Panc1 (cell line): ENCODE results near the gene POC5. TPM values are rescaled to one million over a fixed set of nuclear protein-coding genes. Genes with fewer than 3 reads are reported as not detected.

ENCODE experiments used
- ATAC-seq: fragments of 200-7000 bp; cut with Tn5 transposase; 2 replicates; pipeline ENCODE4 v1.9.1; 2020; ENCODE audit warnings: mild to moderate bottlenecking, moderate library complexity
- BruUV-seq: library from RNA; stranded (reverse); fragments of 400-500 nt; replicated peaks from 2 replicates; lab custom pipeline; 2021; lab: Mats Ljungman, UMichigan
- CTCF ChIA-PET: fragments of 300-600 bp; sonication (Branson Sonifier 250); formaldehyde crosslinking; loops from one replicate; lab custom pipeline; 2022; ENCODE audit warnings: antibody characterized with exemption; lab: Charles Lee
- POLR2A ChIA-PET: fragments of 300-600 bp; sonication (Branson Sonifier 250); formaldehyde crosslinking; loops from one replicate; lab custom pipeline; 2022; ENCODE audit warnings: antibody characterized with exemption; lab: Charles Lee
- DNase-seq: peaks from one replicate; pipeline ENCODE4 v3.0.0-alpha.2; 2010; ENCODE audit warnings: low read depth, low spot score
- H3K27ac ChIP-seq: 2 replicates; pipeline ENCODE4 v1.5.1; 2011; ENCODE audit warnings: mild to moderate bottlenecking, low read length, inconsistent platforms
- H3K27me3 ChIP-seq: fragments of 200-500 bp; sonication (Bioruptor generic); 2 replicates; pipeline ENCODE4 v1.6.0; 2014; ENCODE audit warnings: low read length, inconsistent platforms; ENCODE audit not compliant: control insufficient read depth, insufficient read depth
- H3K36me3 ChIP-seq: fragments of 200-500 bp; sonication (Bioruptor generic); 2 replicates; pipeline ENCODE4 v1.5.1; 2014; ENCODE audit warnings: inconsistent platforms, mild to moderate bottlenecking, low read length, moderate library complexity; ENCODE audit not compliant: control insufficient read depth, insufficient read depth
- H3K4me1 ChIP-seq: 2 replicates; pipeline ENCODE4 v1.5.1; 2011; ENCODE audit warnings: inconsistent platforms, mild to moderate bottlenecking, low read length, moderate library complexity; ENCODE audit not compliant: control insufficient read depth, insufficient read depth
- H3K4me3 ChIP-seq, 2 experiments: 2 replicates each; pipeline ENCODE4 v1.5.1; 2011 to 2012; ENCODE audit warnings: low read depth in 2 of 2, low read length in 2 of 2, mild to moderate bottlenecking in 2 of 2, inconsistent platforms in 1 of 2, moderate library complexity in 1 of 2
- H3K9me3 ChIP-seq: fragments of 200-500 bp; sonication (Bioruptor generic); 2 replicates; pipeline ENCODE4 v1.5.1; 2014; ENCODE audit warnings: low read depth, mild to moderate bottlenecking, inconsistent platforms, low read length, moderate library complexity; ENCODE audit not compliant: control insufficient read depth, insufficient read depth
- CTCF ChIP-seq: fragments of 450-650 bp; IDR thresholded peaks from 2 replicates; pipeline ENCODE4 v1.5.1; 2017; ENCODE audit warnings: mild to moderate bottlenecking
- POLR2AphosphoS5 ChIP-seq: IDR thresholded peaks from 2 replicates; pipeline ENCODE4 v1.6.1; 2012; ENCODE audit warnings: mild to moderate bottlenecking, low read depth, low read length, moderate library complexity
- REST ChIP-seq, 2 experiments: IDR thresholded peaks; 2 replicates each; pipeline ENCODE4 v1.6.1; 2011 to 2012; ENCODE audit warnings: low read depth in 2 of 2, control low read depth in 1 of 2, low read length in 1 of 2, mild to moderate bottlenecking in 1 of 2, moderate library complexity in 1 of 2; ENCODE audit not compliant: insufficient read depth in 1 of 2
- SIN3A ChIP-seq: IDR thresholded peaks from 2 replicates; pipeline ENCODE4 v1.6.1; 2012; ENCODE audit warnings: low read depth, mild to moderate bottlenecking, low read length, moderate library complexity, borderline replicate concordance; ENCODE audit not compliant: insufficient read depth
- TCF7L2 ChIP-seq: IDR thresholded peaks from 2 replicates; pipeline ENCODE4 v1.6.1; 2011; ENCODE audit warnings: mild to moderate bottlenecking, low read depth, low read length, inconsistent platforms
- in situ Hi-C: cut with HindIII; loops from 2 replicates; pipeline ENCODE4 v1.10.0; 2016; ENCODE audit warnings: low sequenced_read_pairs, low pct_unique_long_range_greater_than_20kb
- intact Hi-C: fragments of 100-400 bp; cut with micrococcal nuclease; formaldehyde crosslinking; loops from one replicate; pipeline ENCODE4 v1.10.0; 2022; ENCODE audit not compliant: unreplicated experiment
- total RNA-seq: library from RNA; stranded (reverse); gene quantifications from one replicate; pipeline ENCODE4 v1.2.1, GENCODE V29; 2021; ENCODE audit not compliant: unreplicated experiment

POC5 gene
- total RNA-seq, 1 experiment from 2014 or later, result 19.7 TPM

GRCh38 chr5:75694781-75695180 is 22.5 kb downstream of the POC5 start:
- no peaks in the 10 kb centered on the region for H3K4me1 ChIP-seq
- BruUV-seq, result no TSS peak
- no peak overlapping the region for H3K27ac ChIP-seq
- DNase-seq (no peak), ATAC-seq (no peak)
- ChIA-PET POLR2A (no interaction called here), CTCF (no interaction called here)
- peaks cover 37% of the 10 kb centered on the region for H3K36me3 ChIP-seq
- intact Hi-C loops (no loop called here), in situ Hi-C loops (no loop called here)
- H3K9me3 ChIP-seq, result no peaks in the 10 kb centered on the region
- H3K4me3 ChIP-seq, result no peak overlapping the region
- no peaks in the 10 kb centered on the region for H3K27me3 ChIP-seq
- no peak for TF ChIP-seq CTCF
- TF ChIP-seq POLR2AphosphoS5, result no peak
- TF ChIP-seq REST (IDR thresholded peaks at IDR 0.05; ENCODE audit: insufficient read depth in 1 of 2, low read depth in 2 of 2, low read length in 1 of 2), result no peak
- no peak for TF ChIP-seq SIN3A
- TF ChIP-seq TCF7L2, result no peak

GRCh38 chr5:75690669-75691068 is 26.6 kb downstream of the POC5 start:
- in situ Hi-C loops, result no loop called here
- no peak overlapping the region for H3K4me3 ChIP-seq
- H3K36me3 ChIP-seq, result peaks cover 53% of the 10 kb centered on the region
- CTCF ChIA-PET, result no interaction called here
- no peak for ATAC-seq
- no peaks in the 10 kb centered on the region for H3K27me3 ChIP-seq
- no peaks in the 10 kb centered on the region for H3K9me3 ChIP-seq
- intact Hi-C loops, result no loop called here
- H3K4me1 ChIP-seq, result no peaks in the 10 kb centered on the region
- no peak for TF ChIP-seq POLR2AphosphoS5
- TF ChIP-seq CTCF, result no peak
- no peak for TF ChIP-seq REST (IDR thresholded peaks at IDR 0.05; ENCODE audit: insufficient read depth in 1 of 2, low read depth in 2 of 2, low read length in 1 of 2)
- TF ChIP-seq TCF7L2, result no peak
- TF ChIP-seq SIN3A, result no peak
- no peak for DNase-seq
- no TSS peak for BruUV-seq
- no peak overlapping the region for H3K27ac ChIP-seq
- POLR2A ChIA-PET, result interaction anchor here (0.6 kb wide), 1 partner anchor 520 kb away, joined by 3 read pairs; no protein-coding TSS in a partner anchor
